WTC11 (cell line): ENCODE measurements around the gene ADRA2C.

ENCODE experiments used
- AR ChIP-seq: fragments of 250-450 bp; sonication (Bioruptor Pico); IDR thresholded peaks from 2 replicates; pipeline ENCODE4 v1.9.0; 2021; ENCODE audit warnings: mild to moderate bottlenecking
- CREB1 ChIP-seq: sonication (generic); formaldehyde crosslinking; IDR thresholded peaks from 2 replicates; pipeline ENCODE4 v1.8.0; 2023; ENCODE audit warnings: mild to moderate bottlenecking, missing genetic modification reagents
- CTCF ChIP-seq: fragments of 200-600 bp; IDR thresholded peaks from 2 replicates; pipeline ENCODE4 v1.8.0; 2022; ENCODE audit warnings: antibody characterized with exemption
- ELF4 ChIP-seq: sonication (generic); formaldehyde crosslinking; IDR thresholded peaks from 2 replicates; pipeline ENCODE4 v1.8.1; 2022; ENCODE audit warnings: low read depth, mild to moderate bottlenecking, moderate library complexity, missing genetic modification reagents
- JUN ChIP-seq: sonication (generic); formaldehyde crosslinking; IDR thresholded peaks from 2 replicates; pipeline ENCODE4 v1.8.0; 2023; ENCODE audit warnings: mild to moderate bottlenecking, missing genetic modification reagents
- TCF7 ChIP-seq: sonication (generic); formaldehyde crosslinking; IDR thresholded peaks from 2 replicates; pipeline ENCODE4 v1.8.0; 2022; ENCODE audit warnings: mild to moderate bottlenecking, low read depth, missing genetic modification reagents, moderate library complexity
- ZNF219 ChIP-seq: sonication (generic); formaldehyde crosslinking; IDR thresholded peaks from 2 replicates; pipeline ENCODE4 v1.8.0; 2023; ENCODE audit warnings: missing genetic modification reagents, mild to moderate bottlenecking, borderline replicate concordance
- ZNF232 ChIP-seq: sonication (generic); formaldehyde crosslinking; IDR thresholded peaks from 2 replicates; pipeline ENCODE4 v1.8.0; 2022; ENCODE audit warnings: mild to moderate bottlenecking, missing genetic modification reagents
- TF ChIP-seq, protein P1 (sequence below): sonication (generic); formaldehyde crosslinking; IDR thresholded peaks from 2 replicates; pipeline ENCODE4 v1.8.1; 2023; ENCODE audit warnings: mild to moderate bottlenecking, missing genetic modification reagents

DNA sequence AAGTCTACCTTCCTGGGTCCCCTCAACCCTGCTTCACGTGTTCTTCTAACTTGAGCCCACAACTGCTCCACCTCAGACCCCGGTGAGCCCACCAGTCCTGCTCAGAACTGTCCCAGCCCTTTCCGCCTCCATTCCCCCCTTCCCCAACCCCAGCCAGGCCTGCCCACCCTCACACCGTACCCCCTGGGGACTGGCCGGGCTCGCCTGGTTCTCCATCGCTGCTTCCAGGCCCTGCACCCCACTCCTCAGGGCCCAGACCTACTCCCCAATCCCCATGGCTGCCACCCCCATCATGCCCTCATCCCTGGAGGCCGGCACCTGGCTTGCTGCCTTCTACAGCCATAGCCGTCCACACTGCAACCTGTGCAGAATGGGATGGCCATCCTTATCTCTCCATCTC lies 23.4 kb downstream of the ADRA2C start:
- no peak for TF ChIP-seq AR (CRISPR knock-in tag)
- TF ChIP-seq CREB1 = no peak
- no peak for TF ChIP-seq CTCF
- TF ChIP-seq, protein P1, sequence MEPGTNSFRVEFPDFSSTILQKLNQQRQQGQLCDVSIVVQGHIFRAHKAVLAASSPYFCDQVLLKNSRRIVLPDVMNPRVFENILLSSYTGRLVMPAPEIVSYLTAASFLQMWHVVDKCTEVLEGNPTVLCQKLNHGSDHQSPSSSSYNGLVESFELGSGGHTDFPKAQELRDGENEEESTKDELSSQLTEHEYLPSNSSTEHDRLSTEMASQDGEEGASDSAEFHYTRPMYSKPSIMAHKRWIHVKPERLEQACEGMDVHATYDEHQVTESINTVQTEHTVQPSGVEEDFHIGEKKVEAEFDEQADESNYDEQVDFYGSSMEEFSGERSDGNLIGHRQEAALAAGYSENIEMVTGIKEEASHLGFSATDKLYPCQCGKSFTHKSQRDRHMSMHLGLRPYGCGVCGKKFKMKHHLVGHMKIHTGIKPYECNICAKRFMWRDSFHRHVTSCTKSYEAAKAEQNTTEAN (CRISPR knock-in tag) = no peak
- no peak for TF ChIP-seq ELF4 (CRISPR knock-in tag)
- no peak for TF ChIP-seq TCF7
- TF ChIP-seq ZNF219 (CRISPR knock-in tag) = no peak
- TF ChIP-seq JUN (CRISPR knock-in tag) = no peak
- no peak for TF ChIP-seq ZNF232 (CRISPR knock-in tag)
